Osteoblast (primary cell): ENCODE results near the gene NOL12. TPM values are rescaled to one million over a fixed set of nuclear protein-coding genes. Genes with fewer than 3 reads are reported as not detected.

Experiments
- DNase-seq: peaks from one replicate; pipeline ENCODE4 v3.0.0; 2011; ENCODE audit warnings: low spot score, mixed read lengths; ENCODE audit not compliant: insufficient read length; ENCODE audit errors: missing footprints
- H2AFZ ChIP-seq: 2 replicates; pipeline ENCODE4 v1.6.0; 2011; ENCODE audit warnings: mild to moderate bottlenecking, low read length
- H3K27ac ChIP-seq: 2 replicates; pipeline ENCODE4 v1.5.1; 2011; ENCODE audit warnings: mild to moderate bottlenecking, low read depth, low read length, moderate library complexity
- H3K27me3 ChIP-seq: 2 replicates; pipeline ENCODE4 v1.6.0; 2012; ENCODE audit warnings: mild to moderate bottlenecking, control low read depth, inconsistent platforms, low read length, moderate library complexity; ENCODE audit not compliant: insufficient read depth
- H3K36me3 ChIP-seq: 2 replicates; pipeline ENCODE4 v1.5.1; 2011; ENCODE audit warnings: mild to moderate bottlenecking, low read length, control low read depth, moderate library complexity; ENCODE audit not compliant: insufficient read depth
- H3K4me1 ChIP-seq: 2 replicates; pipeline ENCODE4 v1.5.1; 2011; ENCODE audit warnings: mild to moderate bottlenecking, low read length, control low read depth, moderate library complexity; ENCODE audit not compliant: insufficient read depth
- H3K4me2 ChIP-seq: 2 replicates; pipeline ENCODE4 v1.6.0; 2011; ENCODE audit warnings: mild to moderate bottlenecking, low read length; ENCODE audit not compliant: insufficient read depth
- H3K4me3 ChIP-seq: fragments of 200-600 bp; sonication (generic); 3 replicates; pipeline ENCODE4 v1.5.1; 2012; ENCODE audit warnings: mild to moderate bottlenecking, low read length, inconsistent platforms; ENCODE audit not compliant: insufficient read depth
- H3K79me2 ChIP-seq: 2 replicates; pipeline ENCODE4 v1.6.0; 2012; ENCODE audit warnings: mild to moderate bottlenecking, low read length, control low read depth, inconsistent platforms; ENCODE audit not compliant: insufficient read depth
- H3K9me3 ChIP-seq: 2 replicates; pipeline ENCODE4 v1.5.1; 2011; ENCODE audit warnings: low read depth, low read length, control low read depth
- H4K20me1 ChIP-seq: 2 replicates; pipeline ENCODE4 v1.6.0; 2012; ENCODE audit warnings: mild to moderate bottlenecking, low read length, control low read depth; ENCODE audit not compliant: insufficient read depth
- total RNA-seq: library from RNA; depleted of rRNA; stranded (reverse); fragments of >200 nt; gene quantifications from 2 replicates; pipeline ENCODE4 v1.2.3, GENCODE V29; 2012
- TF ChIP-seq, protein P1 (sequence below): IDR thresholded peaks from 2 replicates; pipeline ENCODE4 v1.5.1; 2011; ENCODE audit warnings: mild to moderate bottlenecking, low read depth, low read length, moderate library complexity; ENCODE audit errors: extremely low read depth

NOL12 gene
- total RNA-seq, 1 donor: 9.0 TPM

DNA sequence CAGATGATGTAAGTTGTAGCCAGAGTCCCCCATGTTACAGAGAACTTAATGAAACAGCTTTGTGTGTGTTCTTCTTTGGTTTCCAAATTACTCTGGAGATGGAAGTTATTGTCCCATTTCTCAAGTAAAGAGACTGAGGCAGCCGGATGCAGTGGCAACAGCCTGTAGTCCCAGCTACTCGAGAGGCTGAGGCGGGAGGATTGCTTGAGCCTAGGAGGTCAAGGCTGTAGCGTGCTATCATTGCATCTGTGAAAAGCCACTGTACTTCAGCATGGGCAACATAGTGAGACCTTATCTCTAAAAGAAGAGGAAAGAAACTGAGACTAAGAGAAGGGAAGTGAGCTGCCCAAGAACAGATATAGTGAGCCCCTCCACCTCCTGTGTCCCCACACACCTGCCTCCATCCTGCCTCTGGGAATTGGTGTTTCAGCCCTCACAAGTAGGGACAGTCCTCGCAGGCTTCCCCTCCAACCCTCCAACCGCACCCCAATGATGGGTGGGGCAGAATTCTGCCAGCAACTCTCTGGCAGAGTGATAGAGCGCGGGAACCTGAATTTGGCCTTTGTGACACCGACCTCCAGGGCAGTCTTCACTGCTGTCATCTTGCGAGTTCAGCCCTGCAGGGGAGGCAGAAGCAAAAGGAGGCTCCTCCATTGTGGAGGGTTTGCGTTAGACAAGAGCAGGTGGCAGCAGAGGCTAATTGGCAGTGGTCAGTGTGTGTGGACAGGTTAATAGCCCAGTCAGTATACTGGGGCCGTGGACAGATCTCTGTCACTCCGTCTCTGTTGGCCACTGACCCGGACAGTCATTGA, 26.0 kb upstream of the NOL12 start:
- H3K4me3 ChIP-seq: peak overlapping the region; percentile 71
- peak; percentile 42 for DNase-seq
- H3K4me1 ChIP-seq: peaks cover 27% of the 10 kb centered on the region
- H3K9me3 ChIP-seq: no peaks in the 10 kb centered on the region
- no peaks in the 10 kb centered on the region for H3K36me3 ChIP-seq
- H3K27me3 ChIP-seq: no peaks in the 10 kb centered on the region
- no peak overlapping the region for H3K27ac ChIP-seq
- peaks cover 19% of the 10 kb centered on the region for H4K20me1 ChIP-seq
- TF ChIP-seq, protein P1, sequence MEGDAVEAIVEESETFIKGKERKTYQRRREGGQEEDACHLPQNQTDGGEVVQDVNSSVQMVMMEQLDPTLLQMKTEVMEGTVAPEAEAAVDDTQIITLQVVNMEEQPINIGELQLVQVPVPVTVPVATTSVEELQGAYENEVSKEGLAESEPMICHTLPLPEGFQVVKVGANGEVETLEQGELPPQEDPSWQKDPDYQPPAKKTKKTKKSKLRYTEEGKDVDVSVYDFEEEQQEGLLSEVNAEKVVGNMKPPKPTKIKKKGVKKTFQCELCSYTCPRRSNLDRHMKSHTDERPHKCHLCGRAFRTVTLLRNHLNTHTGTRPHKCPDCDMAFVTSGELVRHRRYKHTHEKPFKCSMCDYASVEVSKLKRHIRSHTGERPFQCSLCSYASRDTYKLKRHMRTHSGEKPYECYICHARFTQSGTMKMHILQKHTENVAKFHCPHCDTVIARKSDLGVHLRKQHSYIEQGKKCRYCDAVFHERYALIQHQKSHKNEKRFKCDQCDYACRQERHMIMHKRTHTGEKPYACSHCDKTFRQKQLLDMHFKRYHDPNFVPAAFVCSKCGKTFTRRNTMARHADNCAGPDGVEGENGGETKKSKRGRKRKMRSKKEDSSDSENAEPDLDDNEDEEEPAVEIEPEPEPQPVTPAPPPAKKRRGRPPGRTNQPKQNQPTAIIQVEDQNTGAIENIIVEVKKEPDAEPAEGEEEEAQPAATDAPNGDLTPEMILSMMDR: no peak
- no peak overlapping the region for H2AFZ ChIP-seq
- peak overlapping the region; percentile 97 for H3K4me2 ChIP-seq
- H3K79me2 ChIP-seq: peaks cover 49% of the 10 kb centered on the region

DNA sequence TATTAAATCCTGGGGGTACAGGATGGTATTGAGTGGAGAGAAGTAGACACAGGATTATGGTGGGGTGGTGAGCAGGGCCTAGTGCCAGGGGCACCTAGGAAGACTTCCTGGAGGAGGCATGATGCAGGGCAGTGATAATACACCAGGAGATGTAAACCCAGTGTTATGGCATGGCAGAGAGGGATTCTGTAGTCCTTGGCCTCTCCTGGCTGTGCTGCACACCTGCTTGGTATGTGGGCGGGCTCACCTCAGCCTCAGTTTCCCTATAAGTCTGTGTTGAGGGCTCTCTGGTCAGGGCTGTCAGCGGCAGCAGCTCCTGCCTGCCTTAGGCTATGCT, 25.5 kb upstream of the NOL12 start:
- Histone ChIP-seq H3K9me3 (no peaks in the 10 kb centered on the region), H3K4me1 (peaks cover 27% of the 10 kb centered on the region), H3K4me2 (peak overlapping the region; percentile 18), H2AFZ (no peak overlapping the region), H3K36me3 (no peaks in the 10 kb centered on the region), H3K27ac (peak overlapping the region; percentile 86), H3K27me3 (no peaks in the 10 kb centered on the region), H4K20me1 (peaks cover 19% of the 10 kb centered on the region), H3K79me2 (peaks cover 55% of the 10 kb centered on the region), H3K4me3 (no peak overlapping the region)
- TF ChIP-seq, protein P1: no peak
- DNase-seq: no peak

DNA sequence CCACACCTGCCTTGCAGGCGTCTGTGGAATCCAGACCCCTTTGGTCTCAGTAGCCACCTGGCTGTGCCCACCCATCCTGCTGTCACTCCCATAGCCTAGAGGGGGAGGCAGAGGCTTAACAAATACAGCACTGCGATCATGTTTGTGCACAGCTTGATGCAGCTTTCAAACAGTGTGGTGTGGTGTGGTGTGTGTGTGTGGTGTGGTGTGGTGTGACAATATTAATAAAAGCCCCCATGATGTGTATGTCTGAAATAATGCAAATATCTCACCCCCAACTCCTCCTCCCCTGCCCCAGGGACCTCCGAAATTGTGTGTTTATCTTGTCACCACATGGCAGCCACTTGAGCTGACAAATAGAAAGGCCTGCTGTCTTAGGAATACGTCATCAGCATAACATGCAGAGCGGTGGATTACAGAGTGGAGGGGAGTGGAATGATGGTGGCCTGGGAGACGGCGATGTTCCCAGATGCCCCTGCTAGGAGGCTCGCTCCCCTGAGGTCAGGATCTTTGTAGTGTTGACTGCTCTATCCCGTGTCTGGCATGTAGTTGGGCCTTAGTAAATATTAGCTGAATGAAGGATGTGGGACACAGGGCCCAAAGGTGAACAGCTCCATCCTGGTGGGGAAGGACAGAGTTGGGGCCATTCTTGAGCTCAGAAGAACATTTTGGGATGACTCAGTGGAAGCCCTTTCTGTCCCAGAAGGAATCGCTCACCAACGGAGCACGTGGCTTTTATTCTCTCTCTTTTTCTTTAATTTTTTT, 24.8 kb upstream of the NOL12 start:
- H3K9me3 ChIP-seq: no peaks in the 10 kb centered on the region
- H3K4me2 ChIP-seq: peak overlapping the region; percentile 77
- TF ChIP-seq, protein P1: peak; percentile 60
- H3K4me3 ChIP-seq: peak overlapping the region; percentile 40
- peaks cover 27% of the 10 kb centered on the region for H3K4me1 ChIP-seq
- H4K20me1 ChIP-seq: peaks cover 19% of the 10 kb centered on the region
- peak overlapping the region; percentile 86 for H3K27ac ChIP-seq
- no peaks in the 10 kb centered on the region for H3K27me3 ChIP-seq
- peak overlapping the region; percentile 82 for H2AFZ ChIP-seq
- peaks cover 3% of the 10 kb centered on the region for H3K36me3 ChIP-seq
- H3K79me2 ChIP-seq: peaks cover 59% of the 10 kb centered on the region
- peak; percentile 96 for DNase-seq

DNA sequence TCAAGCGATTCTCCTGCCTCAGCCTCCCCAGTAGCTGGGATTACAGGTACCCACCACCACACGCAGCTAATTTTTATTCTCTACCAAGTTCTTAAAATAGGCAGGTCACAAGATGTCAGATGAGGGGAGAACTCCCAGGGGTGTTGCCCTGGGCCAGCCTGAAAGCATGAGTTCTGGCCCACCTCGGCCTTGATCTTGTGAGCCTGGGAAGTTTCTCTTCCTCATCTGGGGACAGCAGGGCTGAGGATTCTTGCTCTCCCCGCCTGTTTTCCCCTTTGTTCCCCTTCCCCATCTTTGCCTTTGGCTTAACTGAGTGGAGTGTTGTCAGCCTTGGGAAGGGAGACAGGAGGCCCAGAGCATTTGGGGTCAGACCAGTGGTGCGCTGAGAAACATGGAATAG, 24.1 kb upstream of the NOL12 start:
- H3K79me2 ChIP-seq: peaks cover 59% of the 10 kb centered on the region
- peak; percentile 31 for DNase-seq
- no peak overlapping the region for H3K27ac ChIP-seq
- H2AFZ ChIP-seq: no peak overlapping the region
- H3K9me3 ChIP-seq: no peaks in the 10 kb centered on the region
- no peak overlapping the region for H3K4me2 ChIP-seq
- TF ChIP-seq, protein P1: no peak
- peaks cover 27% of the 10 kb centered on the region for H3K4me1 ChIP-seq
- no peaks in the 10 kb centered on the region for H3K27me3 ChIP-seq
- no peak overlapping the region for H3K4me3 ChIP-seq
- peaks cover 4% of the 10 kb centered on the region for H3K36me3 ChIP-seq
- H4K20me1 ChIP-seq: peaks cover 19% of the 10 kb centered on the region
